ENCODE measurements around the gene EIF5.

Gene EIF5

DNA sequence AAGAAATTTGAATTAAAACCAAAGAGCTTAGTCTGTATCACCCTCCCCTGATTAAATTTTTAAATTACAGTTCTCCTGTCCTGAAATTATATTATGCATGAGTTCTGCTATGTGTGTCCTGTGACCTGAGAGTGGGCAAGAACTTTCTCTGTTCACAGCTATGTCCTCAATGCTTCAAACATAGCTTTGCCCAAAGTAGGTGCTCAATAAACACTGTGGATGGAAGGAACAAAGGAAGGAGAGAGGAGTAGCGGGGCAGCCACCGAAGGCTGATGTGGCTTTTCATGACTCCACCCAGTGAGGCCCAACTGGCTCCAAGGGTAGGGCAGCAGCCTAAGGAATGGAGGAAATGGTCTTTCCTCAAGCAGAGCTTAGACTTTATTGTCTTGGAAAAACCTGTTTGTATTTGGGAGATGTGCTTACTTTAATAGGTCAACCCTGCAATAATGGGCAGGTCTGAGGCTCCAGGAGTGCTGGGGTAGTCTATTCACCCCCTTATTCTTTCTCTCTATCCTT, 43.5 kb downstream of the EIF5 start:
- TF ChIP-seq, protein P1, sequence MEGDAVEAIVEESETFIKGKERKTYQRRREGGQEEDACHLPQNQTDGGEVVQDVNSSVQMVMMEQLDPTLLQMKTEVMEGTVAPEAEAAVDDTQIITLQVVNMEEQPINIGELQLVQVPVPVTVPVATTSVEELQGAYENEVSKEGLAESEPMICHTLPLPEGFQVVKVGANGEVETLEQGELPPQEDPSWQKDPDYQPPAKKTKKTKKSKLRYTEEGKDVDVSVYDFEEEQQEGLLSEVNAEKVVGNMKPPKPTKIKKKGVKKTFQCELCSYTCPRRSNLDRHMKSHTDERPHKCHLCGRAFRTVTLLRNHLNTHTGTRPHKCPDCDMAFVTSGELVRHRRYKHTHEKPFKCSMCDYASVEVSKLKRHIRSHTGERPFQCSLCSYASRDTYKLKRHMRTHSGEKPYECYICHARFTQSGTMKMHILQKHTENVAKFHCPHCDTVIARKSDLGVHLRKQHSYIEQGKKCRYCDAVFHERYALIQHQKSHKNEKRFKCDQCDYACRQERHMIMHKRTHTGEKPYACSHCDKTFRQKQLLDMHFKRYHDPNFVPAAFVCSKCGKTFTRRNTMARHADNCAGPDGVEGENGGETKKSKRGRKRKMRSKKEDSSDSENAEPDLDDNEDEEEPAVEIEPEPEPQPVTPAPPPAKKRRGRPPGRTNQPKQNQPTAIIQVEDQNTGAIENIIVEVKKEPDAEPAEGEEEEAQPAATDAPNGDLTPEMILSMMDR (IDR thresholded peaks at IDR 0.05; ENCODE audit: low read depth, low read length, missing control alignments) = no peak
- H3K4me3 ChIP-seq (replicated peaks; ENCODE audit: low read depth, low read length) = no peak overlapping the region
- no peak for DNase-seq (ENCODE audit: extremely low read depth, low read depth)

DNA sequence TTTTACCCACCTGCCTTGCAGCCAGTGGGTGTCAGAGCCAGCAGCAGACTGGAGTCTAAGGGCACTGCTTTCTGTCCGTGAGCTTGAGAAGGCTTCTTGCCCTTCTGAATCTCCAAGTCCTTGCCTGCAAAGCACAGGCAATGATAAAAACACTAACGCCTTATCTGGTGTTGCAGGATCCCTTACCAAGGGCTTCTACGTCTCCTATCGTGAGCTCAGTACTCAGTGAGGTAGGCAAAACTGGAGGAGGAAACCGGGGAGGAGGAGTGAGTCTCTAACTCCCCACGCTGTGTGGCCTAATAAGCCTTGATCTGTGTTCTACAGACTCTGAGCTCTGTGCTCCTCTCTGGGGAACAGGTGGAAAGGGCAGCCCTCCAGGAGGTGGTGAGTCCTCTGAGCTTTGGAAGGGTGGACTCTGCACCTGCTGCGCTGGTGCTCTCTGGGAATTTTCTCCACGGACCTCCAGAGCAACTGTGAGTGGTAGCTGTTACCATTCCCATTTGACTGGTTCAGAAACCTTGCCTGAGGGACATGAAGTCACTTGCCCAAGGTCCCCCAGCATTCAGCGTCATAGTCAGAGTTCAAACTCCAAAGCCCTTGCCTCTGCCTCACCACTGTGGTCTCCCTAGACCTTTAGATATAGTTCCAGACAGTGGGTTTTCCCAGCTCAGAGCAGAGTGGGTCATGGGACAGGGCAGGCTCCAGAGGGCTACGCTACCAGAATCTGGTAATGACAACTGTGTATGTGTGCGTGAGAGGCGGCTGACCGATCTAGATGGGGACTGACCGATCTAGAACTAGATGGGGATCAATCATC, 44.2 kb downstream of the EIF5 start:
- TF ChIP-seq, protein P1 (IDR thresholded peaks at IDR 0.05; ENCODE audit: low read depth, low read length, missing control alignments) = no peak
- DNase-seq (ENCODE audit: extremely low read depth, low read depth) = no peak
- H3K4me3 ChIP-seq (replicated peaks; ENCODE audit: low read depth, low read length) = no peak overlapping the region

- TF ChIP-seq, protein P1 (IDR thresholded peaks at IDR 0.05; ENCODE audit: low read depth, low read length, missing control alignments) = no peak
- DNase-seq (ENCODE audit: extremely low read depth, low read depth) = no peak
Measured at GRCh38 chr14:103380719-103381377, 46.8 kb downstream of the EIF5 start.

DNA sequence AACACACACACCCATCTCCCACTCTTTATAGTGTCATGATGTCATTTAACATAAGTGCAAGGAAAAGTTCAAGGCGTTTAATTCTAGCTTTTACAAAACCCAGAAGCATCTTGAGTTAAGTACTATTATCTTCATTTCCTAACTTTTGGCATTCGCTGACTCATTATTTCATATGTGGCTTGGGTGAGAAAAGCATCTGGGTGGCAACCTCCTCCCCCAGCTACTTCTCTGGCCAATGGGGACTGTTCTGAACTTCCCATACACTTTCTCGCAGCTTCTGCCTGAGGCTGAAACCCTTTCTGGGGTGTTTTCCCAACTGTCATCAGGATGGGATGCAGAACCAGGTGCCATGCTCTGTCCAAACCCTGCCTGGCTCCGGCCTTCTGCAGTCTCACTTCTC, 48.3 kb downstream of the EIF5 start:
- TF ChIP-seq, protein P1 (IDR thresholded peaks at IDR 0.05; ENCODE audit: low read depth, low read length, missing control alignments) = no peak
- no peak overlapping the region for H3K4me3 ChIP-seq (replicated peaks; ENCODE audit: low read depth, low read length)
- no peak for DNase-seq (ENCODE audit: extremely low read depth, low read depth)

More at GRCh38 chr14:103380719-103381377, 46.8 kb downstream of the EIF5 start:
- H3K4me3 ChIP-seq (replicated peaks; ENCODE audit: low read depth, low read length) = no peak overlapping the region

DNA sequence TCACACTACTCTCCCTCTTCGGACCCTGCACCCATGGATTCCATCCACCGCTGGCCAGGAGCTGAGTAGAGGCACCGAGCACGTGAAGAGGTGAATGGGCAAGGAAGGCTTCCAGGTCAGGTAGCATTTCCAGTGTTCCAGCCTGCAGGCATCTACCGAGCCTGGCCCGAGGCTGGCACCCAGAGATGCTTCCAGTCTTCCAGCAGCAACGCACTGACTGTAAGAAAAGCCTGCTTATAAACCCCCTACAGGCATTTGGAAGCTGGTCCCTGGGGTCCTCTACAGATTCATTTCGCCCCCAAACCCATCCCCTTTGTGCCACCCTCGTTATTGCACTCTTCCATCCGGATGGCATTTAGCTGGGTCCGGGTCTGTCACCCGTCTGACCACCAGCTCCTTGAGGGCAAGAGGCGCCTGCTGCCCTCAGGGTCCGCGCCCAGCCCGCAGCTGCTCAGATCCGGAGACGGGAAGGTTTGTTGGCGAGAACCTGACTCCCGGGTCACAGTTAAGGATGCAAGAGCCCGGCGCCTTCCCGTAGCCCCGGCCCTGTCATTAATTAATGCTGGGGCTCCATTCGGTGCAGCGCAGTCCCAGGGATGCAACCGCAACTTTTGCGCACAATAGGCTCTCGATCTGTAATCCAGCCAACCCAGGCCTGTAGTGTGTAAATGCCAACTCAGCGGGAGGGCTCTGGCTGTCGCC, 50.6 kb downstream of the EIF5 start:
- TF ChIP-seq, protein P1 (IDR thresholded peaks at IDR 0.05; ENCODE audit: low read depth, low read length, missing control alignments) = no peak
- no peak for DNase-seq (ENCODE audit: extremely low read depth, low read depth)
- H3K4me3 ChIP-seq (replicated peaks; ENCODE audit: low read depth, low read length) = peak overlapping the region; percentile 92

DNA sequence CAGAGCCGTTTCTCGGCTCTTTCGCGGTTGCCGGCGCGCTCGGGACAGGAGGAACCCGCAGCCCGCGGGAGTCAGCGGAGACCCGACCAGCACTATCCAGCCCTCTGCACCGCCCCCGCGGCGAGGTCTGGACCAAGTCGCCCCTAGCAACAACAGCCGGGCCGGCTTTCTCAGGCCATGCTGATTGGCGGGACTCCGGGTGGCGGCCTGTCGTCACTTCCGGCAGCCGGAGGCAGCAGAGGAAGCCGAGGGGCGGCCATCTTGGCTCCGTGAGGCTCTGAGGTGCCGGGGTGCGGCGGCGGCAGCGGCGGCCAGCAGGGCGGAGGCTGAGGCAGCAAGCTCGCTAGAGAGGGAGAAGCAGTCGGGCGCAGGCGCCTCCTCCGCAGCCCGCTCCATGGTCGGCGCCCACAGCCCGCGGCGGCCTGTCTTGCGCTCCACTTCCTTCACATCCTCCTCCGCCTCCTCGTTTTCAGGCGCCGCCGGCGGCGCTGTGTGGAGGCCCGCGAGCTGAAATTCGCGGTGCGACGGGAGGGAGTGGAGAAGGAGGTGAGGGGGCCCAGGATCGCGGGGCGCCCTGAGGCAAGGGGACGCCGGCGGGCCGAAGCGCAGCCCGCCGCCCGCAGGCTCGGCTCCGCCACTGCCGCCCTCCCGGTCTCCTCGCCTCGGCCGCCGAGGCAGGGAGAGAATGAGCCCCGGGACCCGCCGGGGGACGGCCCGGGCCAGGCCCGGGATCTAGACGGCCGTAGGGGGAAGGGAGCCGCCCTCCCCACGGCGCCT, 51.3 kb downstream of the EIF5 start, which contains the start of gene MARK3:
TSS of gene MARK3 (plus strand) at position 264 of the 777 bp plus-strand sequence. CDS start 615 bp downstream, outside the sequence.
- peak within 1 kb of the TSS; percentile 92 for H3K4me3 ChIP-seq (replicated peaks; ENCODE audit: low read depth, low read length)
- TF ChIP-seq, protein P1 (IDR thresholded peaks at IDR 0.05; ENCODE audit: low read depth, low read length, missing control alignments) = no peak
- peak; percentile 80 for DNase-seq (ENCODE audit: extremely low read depth, low read depth)
